ENCODE results near the gene EPG5. TPM values are rescaled to one million over a fixed set of nuclear protein-coding genes. Genes with fewer than 3 reads are reported as not detected.
"Not testable (repeated sequence)": the region's sequence is repeated elsewhere in the genome, so short reads cannot be mapped to it uniquely, and the experiment has no call there.

Gene EPG5
- total RNA-seq, 1 donor from 2014 or later: 29.0 TPM

DNA sequence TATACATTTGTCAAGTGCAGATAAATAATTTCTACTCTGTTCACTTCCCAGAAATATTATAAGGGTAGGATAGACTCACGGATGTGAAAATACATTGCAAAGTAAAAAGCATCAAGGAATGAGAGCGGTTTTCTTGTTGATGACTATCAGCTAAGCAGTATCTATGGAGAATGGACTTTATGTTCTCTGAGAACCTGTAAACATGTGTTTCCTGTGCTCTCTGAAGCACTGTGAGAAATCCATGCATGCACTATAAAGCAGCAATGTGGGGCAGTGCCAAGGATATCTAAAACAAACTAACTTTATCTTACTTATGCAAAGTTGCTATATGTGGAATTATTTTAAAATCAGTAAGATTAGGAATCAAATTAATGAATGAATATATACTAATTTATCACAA, 146.1 kb downstream of the EPG5 start:
- Histone ChIP-seq H3K79me2 (ENCODE audit: insufficient read depth, low read length) (no peaks in the 10 kb centered on the region), H3K36me3 (ENCODE audit: insufficient read depth, low read length) (no peaks in the 10 kb centered on the region), H3K27me3 (ENCODE audit: insufficient read depth, low read length) (no peaks in the 10 kb centered on the region), H2AFZ (ENCODE audit: low read depth, low read length) (no peak overlapping the region), H3K4me2 (ENCODE audit: low read length) (no peak overlapping the region), H3K9me3 (ENCODE audit: insufficient read depth, low read depth, low read length) (no peaks in the 10 kb centered on the region), H3K9ac (ENCODE audit: low read length) (no peak overlapping the region), H3K4me1 (ENCODE audit: insufficient read depth, low read length) (peaks cover 7% of the 10 kb centered on the region), H3K27ac (ENCODE audit: low read depth, low read length) (no peak overlapping the region), H4K20me1 (ENCODE audit: insufficient read depth, low read length) (no peaks in the 10 kb centered on the region), H3K4me3 (ENCODE audit: insufficient read depth, low read depth, low read length) (no peak overlapping the region)
- no peak overlapping the region for H3K4me3 Mint-ChIP-seq (ENCODE audit: unreplicated experiment)
- H3K36me3 Mint-ChIP-seq (ENCODE audit: low read depth, unreplicated experiment): no peaks in the 10 kb centered on the region
- no peak overlapping the region for H3K27ac Mint-ChIP-seq (ENCODE audit: unreplicated experiment)
- no peaks in the 10 kb centered on the region for H3K9me3 Mint-ChIP-seq (ENCODE audit: unreplicated experiment)
- peaks cover 5% of the 10 kb centered on the region for H3K27me3 Mint-ChIP-seq (ENCODE audit: low read depth, unreplicated experiment)
- DNase-seq (ENCODE audit: low read depth) (no peak), FAIRE-seq (no peak)
- TF ChIP-seq EZH2 (IDR thresholded peaks at IDR 0.05; ENCODE audit: insufficient read depth, low read length): no peak
- TF ChIP-seq, protein P1, sequence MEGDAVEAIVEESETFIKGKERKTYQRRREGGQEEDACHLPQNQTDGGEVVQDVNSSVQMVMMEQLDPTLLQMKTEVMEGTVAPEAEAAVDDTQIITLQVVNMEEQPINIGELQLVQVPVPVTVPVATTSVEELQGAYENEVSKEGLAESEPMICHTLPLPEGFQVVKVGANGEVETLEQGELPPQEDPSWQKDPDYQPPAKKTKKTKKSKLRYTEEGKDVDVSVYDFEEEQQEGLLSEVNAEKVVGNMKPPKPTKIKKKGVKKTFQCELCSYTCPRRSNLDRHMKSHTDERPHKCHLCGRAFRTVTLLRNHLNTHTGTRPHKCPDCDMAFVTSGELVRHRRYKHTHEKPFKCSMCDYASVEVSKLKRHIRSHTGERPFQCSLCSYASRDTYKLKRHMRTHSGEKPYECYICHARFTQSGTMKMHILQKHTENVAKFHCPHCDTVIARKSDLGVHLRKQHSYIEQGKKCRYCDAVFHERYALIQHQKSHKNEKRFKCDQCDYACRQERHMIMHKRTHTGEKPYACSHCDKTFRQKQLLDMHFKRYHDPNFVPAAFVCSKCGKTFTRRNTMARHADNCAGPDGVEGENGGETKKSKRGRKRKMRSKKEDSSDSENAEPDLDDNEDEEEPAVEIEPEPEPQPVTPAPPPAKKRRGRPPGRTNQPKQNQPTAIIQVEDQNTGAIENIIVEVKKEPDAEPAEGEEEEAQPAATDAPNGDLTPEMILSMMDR (IDR thresholded peaks at IDR 0.05; ENCODE audit: insufficient read depth, low read depth, low read length): no peak
- peaks cover 2% of the 10 kb centered on the region for H3K4me1 Mint-ChIP-seq (ENCODE audit: low read depth, unreplicated experiment)

DNA sequence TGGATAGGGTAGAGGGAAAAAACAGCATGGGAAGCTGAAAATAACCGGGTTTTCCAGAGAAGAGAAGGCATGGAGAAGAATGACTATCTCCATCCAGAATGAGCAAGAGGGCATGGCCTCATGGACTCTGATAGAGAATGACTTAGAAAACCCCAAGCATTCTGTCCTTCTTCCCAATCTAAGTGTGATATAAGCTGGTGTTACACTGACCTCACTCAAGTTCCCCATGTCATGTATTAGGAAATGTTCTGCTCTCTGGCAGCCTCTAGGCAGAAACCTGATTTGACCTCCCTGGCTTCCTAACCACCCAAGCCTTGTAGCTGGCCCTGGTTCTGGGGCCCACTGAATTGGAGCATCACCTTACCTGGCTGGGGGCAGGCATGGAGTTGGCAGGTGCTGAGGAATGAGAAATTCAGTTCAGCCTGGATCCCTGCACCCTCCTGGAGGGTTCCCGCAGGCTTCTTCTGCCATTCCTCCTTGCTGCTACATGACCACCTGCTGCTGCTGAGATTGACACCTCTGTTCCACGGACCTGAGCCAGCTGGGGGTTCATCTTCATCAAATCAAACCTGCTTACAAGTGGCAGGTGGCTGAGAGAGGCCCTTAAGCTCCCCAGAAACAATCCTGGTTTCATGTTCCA, 146.9 kb downstream of the EPG5 start:
- Mint-ChIP-seq H3K27me3 (ENCODE audit: low read depth, unreplicated experiment) (peaks cover 3% of the 10 kb centered on the region), H3K27ac (ENCODE audit: unreplicated experiment) (no peak overlapping the region), H3K4me1 (ENCODE audit: low read depth, unreplicated experiment) (peaks cover 2% of the 10 kb centered on the region), H3K4me3 (ENCODE audit: unreplicated experiment) (no peak overlapping the region), H3K9me3 (ENCODE audit: unreplicated experiment) (no peaks in the 10 kb centered on the region), H3K36me3 (ENCODE audit: low read depth, unreplicated experiment) (no peaks in the 10 kb centered on the region)
- H3K9me3 ChIP-seq (ENCODE audit: insufficient read depth, low read depth, low read length): no peaks in the 10 kb centered on the region
- peaks cover under 1% of the 10 kb centered on the region for H3K4me1 ChIP-seq (ENCODE audit: insufficient read depth, low read length)
- no peak overlapping the region for H3K27ac ChIP-seq (ENCODE audit: low read depth, low read length)
- H3K4me3 ChIP-seq (ENCODE audit: insufficient read depth, low read depth, low read length): no peak overlapping the region
- no peak overlapping the region for H2AFZ ChIP-seq (ENCODE audit: low read depth, low read length)
- H3K27me3 ChIP-seq (ENCODE audit: insufficient read depth, low read length): no peaks in the 10 kb centered on the region
- no peak overlapping the region for H3K9ac ChIP-seq (ENCODE audit: low read length)
- DNase-seq (ENCODE audit: low read depth) (no peak), FAIRE-seq (no peak)
- H3K36me3 ChIP-seq (ENCODE audit: insufficient read depth, low read length): no peaks in the 10 kb centered on the region
- H3K79me2 ChIP-seq (ENCODE audit: insufficient read depth, low read length): no peaks in the 10 kb centered on the region
- TF ChIP-seq, protein P1 (IDR thresholded peaks at IDR 0.05; ENCODE audit: insufficient read depth, low read depth, low read length): no peak
- no peak for TF ChIP-seq EZH2 (IDR thresholded peaks at IDR 0.05; ENCODE audit: insufficient read depth, low read length)
- no peaks in the 10 kb centered on the region for H4K20me1 ChIP-seq (ENCODE audit: insufficient read depth, low read length)
- H3K4me2 ChIP-seq (ENCODE audit: low read length): no peak overlapping the region

DNA sequence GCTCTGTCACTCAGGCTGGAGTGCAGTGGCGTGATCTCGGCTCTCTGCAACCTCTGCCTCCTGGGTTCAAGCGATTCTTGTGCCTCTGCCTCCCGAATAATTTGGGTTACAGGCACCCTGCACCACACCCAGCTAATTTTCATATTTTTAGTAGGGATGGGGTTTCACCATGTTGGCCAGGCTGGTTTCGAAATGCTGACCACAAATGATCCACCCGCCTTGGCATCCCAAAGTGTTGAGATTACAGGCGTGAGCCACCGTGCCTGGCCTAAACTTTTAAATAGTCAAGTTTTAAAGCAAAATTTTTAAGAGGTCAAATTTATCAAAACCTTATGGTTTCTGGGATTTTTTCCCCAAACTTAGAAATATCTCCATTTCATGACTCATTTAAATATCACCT, 148.4 kb downstream of the EPG5 start:
- not testable (repeated sequence) for H4K20me1 ChIP-seq (ENCODE audit: insufficient read depth, low read length); H3K9me3 Mint-ChIP-seq (ENCODE audit: unreplicated experiment); H2AFZ ChIP-seq (ENCODE audit: low read depth, low read length); H3K27me3 Mint-ChIP-seq (ENCODE audit: low read depth, unreplicated experiment); H3K4me3 Mint-ChIP-seq (ENCODE audit: unreplicated experiment); H3K4me1 ChIP-seq (ENCODE audit: insufficient read depth, low read length); H3K27ac ChIP-seq (ENCODE audit: low read depth, low read length); H3K4me2 ChIP-seq (ENCODE audit: low read length); H3K79me2 ChIP-seq (ENCODE audit: insufficient read depth, low read length); H3K4me1 Mint-ChIP-seq (ENCODE audit: low read depth, unreplicated experiment); H3K27me3 ChIP-seq (ENCODE audit: insufficient read depth, low read length); H3K9ac ChIP-seq (ENCODE audit: low read length); H3K27ac Mint-ChIP-seq (ENCODE audit: unreplicated experiment); H3K36me3 ChIP-seq (ENCODE audit: insufficient read depth, low read length); H3K4me3 ChIP-seq (ENCODE audit: insufficient read depth, low read depth, low read length); DNase-seq (ENCODE audit: low read depth); FAIRE-seq; H3K36me3 Mint-ChIP-seq (ENCODE audit: low read depth, unreplicated experiment); H3K9me3 ChIP-seq (ENCODE audit: insufficient read depth, low read depth, low read length)
